Panc1 (cell line): ENCODE data around the gene VPS33B. TPM values are rescaled to one million over a fixed set of nuclear protein-coding genes. Genes with fewer than 3 reads are reported as not detected.

ENCODE experiments used
- ATAC-seq: fragments of 200-7000 bp; cut with Tn5 transposase; 2 replicates; pipeline ENCODE4 v1.9.1; 2020; ENCODE audit warnings: mild to moderate bottlenecking, moderate library complexity
- BruUV-seq: library from RNA; stranded (reverse); fragments of 400-500 nt; replicated peaks from 2 replicates; lab custom pipeline; 2021; lab: Mats Ljungman, UMichigan
- CTCF ChIA-PET: fragments of 300-600 bp; sonication (Branson Sonifier 250); formaldehyde crosslinking; loops from one replicate; lab custom pipeline; 2022; ENCODE audit warnings: antibody characterized with exemption; lab: Charles Lee
- POLR2A ChIA-PET: fragments of 300-600 bp; sonication (Branson Sonifier 250); formaldehyde crosslinking; loops from one replicate; lab custom pipeline; 2022; ENCODE audit warnings: antibody characterized with exemption; lab: Charles Lee
- DNase-seq: peaks from one replicate; pipeline ENCODE4 v3.0.0-alpha.2; 2010; ENCODE audit warnings: low read depth, low spot score
- H3K27ac ChIP-seq: 2 replicates; pipeline ENCODE4 v1.5.1; 2011; ENCODE audit warnings: mild to moderate bottlenecking, low read length, inconsistent platforms
- H3K27me3 ChIP-seq: fragments of 200-500 bp; sonication (Bioruptor generic); 2 replicates; pipeline ENCODE4 v1.6.0; 2014; ENCODE audit warnings: low read length, inconsistent platforms; ENCODE audit not compliant: control insufficient read depth, insufficient read depth
- H3K36me3 ChIP-seq: fragments of 200-500 bp; sonication (Bioruptor generic); 2 replicates; pipeline ENCODE4 v1.5.1; 2014; ENCODE audit warnings: inconsistent platforms, mild to moderate bottlenecking, low read length, moderate library complexity; ENCODE audit not compliant: control insufficient read depth, insufficient read depth
- H3K4me1 ChIP-seq: 2 replicates; pipeline ENCODE4 v1.5.1; 2011; ENCODE audit warnings: inconsistent platforms, mild to moderate bottlenecking, low read length, moderate library complexity; ENCODE audit not compliant: control insufficient read depth, insufficient read depth
- H3K4me3 ChIP-seq, 2 experiments: 2 replicates each; pipeline ENCODE4 v1.5.1; 2011 to 2012; ENCODE audit warnings: low read depth in 2 of 2, low read length in 2 of 2, mild to moderate bottlenecking in 2 of 2, inconsistent platforms in 1 of 2, moderate library complexity in 1 of 2
- H3K9me3 ChIP-seq: fragments of 200-500 bp; sonication (Bioruptor generic); 2 replicates; pipeline ENCODE4 v1.5.1; 2014; ENCODE audit warnings: low read depth, mild to moderate bottlenecking, inconsistent platforms, low read length, moderate library complexity; ENCODE audit not compliant: control insufficient read depth, insufficient read depth
- POLR2AphosphoS5 ChIP-seq: IDR thresholded peaks from 2 replicates; pipeline ENCODE4 v1.6.1; 2012; ENCODE audit warnings: mild to moderate bottlenecking, low read depth, low read length, moderate library complexity
- SIN3A ChIP-seq: IDR thresholded peaks from 2 replicates; pipeline ENCODE4 v1.6.1; 2012; ENCODE audit warnings: low read depth, mild to moderate bottlenecking, low read length, moderate library complexity, borderline replicate concordance; ENCODE audit not compliant: insufficient read depth
- TCF7L2 ChIP-seq: IDR thresholded peaks from 2 replicates; pipeline ENCODE4 v1.6.1; 2011; ENCODE audit warnings: mild to moderate bottlenecking, low read depth, low read length, inconsistent platforms
- in situ Hi-C: cut with HindIII; loops from 2 replicates; pipeline ENCODE4 v1.10.0; 2016; ENCODE audit warnings: low sequenced_read_pairs, low pct_unique_long_range_greater_than_20kb
- intact Hi-C: fragments of 100-400 bp; cut with micrococcal nuclease; formaldehyde crosslinking; loops from one replicate; pipeline ENCODE4 v1.10.0; 2022; ENCODE audit not compliant: unreplicated experiment
- total RNA-seq: library from RNA; stranded (reverse); gene quantifications from one replicate; pipeline ENCODE4 v1.2.1, GENCODE V29; 2021; ENCODE audit not compliant: unreplicated experiment
- TF ChIP-seq, protein P1 (sequence below): fragments of 450-650 bp; IDR thresholded peaks from 2 replicates; pipeline ENCODE4 v1.5.1; 2017; ENCODE audit warnings: mild to moderate bottlenecking
- TF ChIP-seq, protein P2 (sequence below), 2 experiments: IDR thresholded peaks; 2 replicates each; pipeline ENCODE4 v1.6.1; 2011 to 2012; ENCODE audit warnings: low read depth in 2 of 2, control low read depth in 1 of 2, low read length in 1 of 2, mild to moderate bottlenecking in 1 of 2, moderate library complexity in 1 of 2; ENCODE audit not compliant: insufficient read depth in 1 of 2

The VPS33B gene
- total RNA-seq, 1 experiment from 2014 or later: 16.3 TPM

DNA sequence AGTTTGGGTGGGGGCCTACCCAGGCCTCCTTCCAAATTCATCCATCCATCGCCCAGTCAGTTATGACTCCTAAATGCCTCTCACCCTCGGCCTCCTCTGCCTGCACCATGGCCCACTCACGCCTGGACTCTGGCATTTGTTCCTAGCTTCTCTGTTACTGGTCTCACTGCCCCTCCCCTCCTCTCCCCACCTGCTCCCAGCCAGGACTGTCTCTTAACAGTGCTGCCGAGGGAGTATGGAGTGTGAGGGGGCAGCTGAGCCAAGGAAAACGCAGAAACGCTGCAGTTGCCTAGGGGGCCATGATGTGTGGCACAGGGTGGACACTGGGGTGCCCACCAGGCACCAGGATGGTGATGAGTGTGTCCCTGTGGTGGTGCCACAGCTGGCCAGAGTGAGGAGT lies 64.6 kb downstream of the VPS33B start:
- no peaks in the 10 kb centered on the region for H3K27me3 ChIP-seq
- H3K4me1 ChIP-seq: peaks cover 17% of the 10 kb centered on the region
- no peak for DNase-seq
- no peak overlapping the region for H3K4me3 ChIP-seq
- BruUV-seq: no TSS peak
- ChIA-PET POLR2A (no interaction called here), CTCF (interaction anchor here (0.6 to 2.0 kb wide), 2 partner anchors 20 to 314 kb away, joined by 11 to 12 read pairs; no protein-coding TSS in a partner anchor)
- TF ChIP-seq, protein P1, sequence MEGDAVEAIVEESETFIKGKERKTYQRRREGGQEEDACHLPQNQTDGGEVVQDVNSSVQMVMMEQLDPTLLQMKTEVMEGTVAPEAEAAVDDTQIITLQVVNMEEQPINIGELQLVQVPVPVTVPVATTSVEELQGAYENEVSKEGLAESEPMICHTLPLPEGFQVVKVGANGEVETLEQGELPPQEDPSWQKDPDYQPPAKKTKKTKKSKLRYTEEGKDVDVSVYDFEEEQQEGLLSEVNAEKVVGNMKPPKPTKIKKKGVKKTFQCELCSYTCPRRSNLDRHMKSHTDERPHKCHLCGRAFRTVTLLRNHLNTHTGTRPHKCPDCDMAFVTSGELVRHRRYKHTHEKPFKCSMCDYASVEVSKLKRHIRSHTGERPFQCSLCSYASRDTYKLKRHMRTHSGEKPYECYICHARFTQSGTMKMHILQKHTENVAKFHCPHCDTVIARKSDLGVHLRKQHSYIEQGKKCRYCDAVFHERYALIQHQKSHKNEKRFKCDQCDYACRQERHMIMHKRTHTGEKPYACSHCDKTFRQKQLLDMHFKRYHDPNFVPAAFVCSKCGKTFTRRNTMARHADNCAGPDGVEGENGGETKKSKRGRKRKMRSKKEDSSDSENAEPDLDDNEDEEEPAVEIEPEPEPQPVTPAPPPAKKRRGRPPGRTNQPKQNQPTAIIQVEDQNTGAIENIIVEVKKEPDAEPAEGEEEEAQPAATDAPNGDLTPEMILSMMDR: no peak
- TF ChIP-seq, protein P2, sequence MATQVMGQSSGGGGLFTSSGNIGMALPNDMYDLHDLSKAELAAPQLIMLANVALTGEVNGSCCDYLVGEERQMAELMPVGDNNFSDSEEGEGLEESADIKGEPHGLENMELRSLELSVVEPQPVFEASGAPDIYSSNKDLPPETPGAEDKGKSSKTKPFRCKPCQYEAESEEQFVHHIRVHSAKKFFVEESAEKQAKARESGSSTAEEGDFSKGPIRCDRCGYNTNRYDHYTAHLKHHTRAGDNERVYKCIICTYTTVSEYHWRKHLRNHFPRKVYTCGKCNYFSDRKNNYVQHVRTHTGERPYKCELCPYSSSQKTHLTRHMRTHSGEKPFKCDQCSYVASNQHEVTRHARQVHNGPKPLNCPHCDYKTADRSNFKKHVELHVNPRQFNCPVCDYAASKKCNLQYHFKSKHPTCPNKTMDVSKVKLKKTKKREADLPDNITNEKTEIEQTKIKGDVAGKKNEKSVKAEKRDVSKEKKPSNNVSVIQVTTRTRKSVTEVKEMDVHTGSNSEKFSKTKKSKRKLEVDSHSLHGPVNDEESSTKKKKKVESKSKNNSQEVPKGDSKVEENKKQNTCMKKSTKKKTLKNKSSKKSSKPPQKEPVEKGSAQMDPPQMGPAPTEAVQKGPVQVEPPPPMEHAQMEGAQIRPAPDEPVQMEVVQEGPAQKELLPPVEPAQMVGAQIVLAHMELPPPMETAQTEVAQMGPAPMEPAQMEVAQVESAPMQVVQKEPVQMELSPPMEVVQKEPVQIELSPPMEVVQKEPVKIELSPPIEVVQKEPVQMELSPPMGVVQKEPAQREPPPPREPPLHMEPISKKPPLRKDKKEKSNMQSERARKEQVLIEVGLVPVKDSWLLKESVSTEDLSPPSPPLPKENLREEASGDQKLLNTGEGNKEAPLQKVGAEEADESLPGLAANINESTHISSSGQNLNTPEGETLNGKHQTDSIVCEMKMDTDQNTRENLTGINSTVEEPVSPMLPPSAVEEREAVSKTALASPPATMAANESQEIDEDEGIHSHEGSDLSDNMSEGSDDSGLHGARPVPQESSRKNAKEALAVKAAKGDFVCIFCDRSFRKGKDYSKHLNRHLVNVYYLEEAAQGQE (IDR thresholded peaks at IDR 0.05; ENCODE audit: insufficient read depth in 1 of 2, low read depth in 2 of 2, low read length in 1 of 2): no peak
- intact Hi-C loops: loop anchor here (2.0 kb wide), 2 partner anchors 91 to 313 kb away; no protein-coding TSS in a partner anchor
- no peaks in the 10 kb centered on the region; the same call in none of the 2 replicates for H3K36me3 ChIP-seq
- H3K27ac ChIP-seq: no peak overlapping the region
- ATAC-seq: no peak
- no peaks in the 10 kb centered on the region for H3K9me3 ChIP-seq
- in situ Hi-C loops: no loop called here

DNA sequence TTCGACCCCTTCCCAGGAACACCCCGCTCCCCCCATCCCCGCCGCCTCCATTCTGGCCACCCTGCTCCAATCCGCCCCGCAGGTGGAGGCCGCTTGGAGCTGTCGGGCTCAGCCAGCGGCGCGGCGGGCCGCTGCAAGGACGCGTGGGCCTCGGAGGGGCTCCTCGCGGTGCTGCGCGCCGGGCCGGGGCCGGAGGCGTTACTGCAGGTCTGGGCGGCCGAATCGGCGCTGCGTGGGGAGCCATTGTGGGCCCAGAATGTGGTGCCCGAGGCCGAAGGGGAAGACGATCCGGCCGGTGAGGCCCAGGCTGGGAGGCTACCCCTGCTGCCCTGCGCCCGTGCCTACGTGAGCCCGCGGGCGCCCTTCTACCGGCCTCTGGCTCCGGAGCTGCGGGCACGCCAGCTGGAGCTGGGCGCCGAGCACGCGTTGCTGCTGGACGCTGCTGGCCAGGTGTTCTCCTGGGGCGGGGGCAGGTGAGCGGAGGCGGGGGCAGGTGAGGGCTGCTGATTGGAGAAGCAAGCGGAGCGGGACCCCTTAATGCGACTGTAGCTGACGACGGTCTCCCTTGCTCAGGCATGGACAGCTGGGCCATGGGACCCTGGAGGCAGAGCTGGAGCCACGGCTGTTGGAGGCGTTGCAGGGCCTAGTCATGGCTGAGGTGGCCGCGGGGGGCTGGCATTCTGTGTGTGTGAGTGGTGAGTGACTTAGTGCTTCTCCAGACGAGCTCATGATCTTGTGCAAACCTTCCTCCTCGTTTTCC lies 65.2 kb downstream of the VPS33B start:
- BruUV-seq: no TSS peak

More for the DNA sequence above, 65.2 kb downstream of the VPS33B start:
- ChIA-PET CTCF (interaction anchor here (0.6 to 3.4 kb wide), 8 partner anchors 9 to 552 kb away, joined by 3 to 16 read pairs (median 8); no protein-coding TSS in a partner anchor), POLR2A (no interaction called here)
- H3K4me1 ChIP-seq: peaks cover 17% of the 10 kb centered on the region
- intact Hi-C loops: loop anchor here (2.0 kb wide), 2 partner anchors 92 to 314 kb away; no protein-coding TSS in a partner anchor
- no peaks in the 10 kb centered on the region for H3K9me3 ChIP-seq
- no peaks in the 10 kb centered on the region; the same call in 1 of the 2 replicates for H3K36me3 ChIP-seq
- no peak for DNase-seq
- TF ChIP-seq POLR2AphosphoS5 (no peak), SIN3A (no peak), TCF7L2 (no peak)
- TF ChIP-seq, protein P2 (IDR thresholded peaks at IDR 0.05; ENCODE audit: insufficient read depth in 1 of 2, low read depth in 2 of 2, low read length in 1 of 2): no peak
- TF ChIP-seq, protein P1: no peak
- peak; percentile 3 for ATAC-seq
- H3K27ac ChIP-seq: peak overlapping the region; percentile 96; the same call in 1 of the 2 replicates
- in situ Hi-C loops: no loop called here
- no peaks in the 10 kb centered on the region for H3K27me3 ChIP-seq
- peak overlapping the region; percentile 77 to 81 for H3K4me3 ChIP-seq
